Measurements from ENCODE around the gene SNRNP200. TPM values are rescaled to one million over a fixed set of nuclear protein-coding genes. Genes with fewer than 3 reads are reported as not detected.
A peak's percentile ranks its signal among the peaks of the same experiment; 100 is the strongest.

Gene SNRNP200
- total and polyA plus RNA-seq, 4 donors, result 65.9 to 106 (median 88.0) TPM

- no peak overlapping the region for H3K4me3 ChIP-seq
- TF ChIP-seq CTCF (IDR thresholded peaks at IDR 0.05; ENCODE audit: control extremely low read depth, extremely low read depth), result no peak
- H3K27me3 ChIP-seq (ENCODE audit: control insufficient read depth in 3 of 3, insufficient read depth in 3 of 3, low read length in 2 of 3), result no peaks in the 10 kb centered on the region
- no peaks in the 10 kb centered on the region for H3K9me3 ChIP-seq (ENCODE audit: control insufficient read depth in 4 of 4, insufficient read depth in 3 of 4, low read length in 3 of 4)
- H3K36me3 ChIP-seq (ENCODE audit: control insufficient read depth in 4 of 4, insufficient read depth in 4 of 4, low read length in 4 of 4), result no peaks in the 10 kb centered on the region
- H3K4me1 ChIP-seq (ENCODE audit: control insufficient read depth in 5 of 5, insufficient read depth in 5 of 5, low read length in 5 of 5), result peaks cover 0 to 4% (median 0%) of the 10 kb centered on the region in 5 donors
- ATAC-seq (ENCODE audit: insufficient read depth, low FRiP score), result no peak
- no peak overlapping the region for H3K27ac ChIP-seq (ENCODE audit: low read depth in 1 of 2, low read length in 1 of 2)
- no peak overlapping the region for H3K9ac ChIP-seq (ENCODE audit: insufficient read depth in 1 of 2, low read length in 2 of 2)
- no peak for DNase-seq
- WGBS, 2 donors, result 72 to 85% methylated on average over 6 of the region's 6 CpGs
Measured at GRCh38 chr2:96233436-96233835, 71.9 kb downstream of the SNRNP200 start.

- 98 to 99% methylated on average over 4 of the region's 4 CpGs for WGBS, 2 donors
- ATAC-seq (ENCODE audit: insufficient read depth, low FRiP score) (no peak), DNase-seq (no peak)
- Histone ChIP-seq H3K4me3 (no peak overlapping the region), H3K27ac (ENCODE audit: low read depth in 1 of 2, low read length in 1 of 2) (no peak overlapping the region), H3K9ac (ENCODE audit: insufficient read depth in 1 of 2, low read length in 2 of 2) (no peak overlapping the region), H3K27me3 (ENCODE audit: control insufficient read depth in 3 of 3, insufficient read depth in 3 of 3, low read length in 2 of 3) (no peaks in the 10 kb centered on the region), H3K4me1 (ENCODE audit: control insufficient read depth in 5 of 5, insufficient read depth in 5 of 5, low read length in 5 of 5) (peaks cover 0 to 4% (median 0%) of the 10 kb centered on the region in 5 donors), H3K36me3 (ENCODE audit: control insufficient read depth in 4 of 4, insufficient read depth in 4 of 4, low read length in 4 of 4) (no peaks in the 10 kb centered on the region), H3K9me3 (ENCODE audit: control insufficient read depth in 4 of 4, insufficient read depth in 3 of 4, low read length in 3 of 4) (no peaks in the 10 kb centered on the region)
- TF ChIP-seq CTCF (IDR thresholded peaks at IDR 0.05; ENCODE audit: control extremely low read depth, extremely low read depth), result no peak
Measured at GRCh38 chr2:96231316-96231715, 74.0 kb downstream of the SNRNP200 start.

- Histone ChIP-seq H3K27ac (ENCODE audit: low read depth in 1 of 2, low read length in 1 of 2) (peak overlapping the region in 1 of 2 donors; percentile 1), H3K4me3 (no peak overlapping the region), H3K36me3 (ENCODE audit: control insufficient read depth in 4 of 4, insufficient read depth in 4 of 4, low read length in 4 of 4) (no peaks in the 10 kb centered on the region), H3K9me3 (ENCODE audit: control insufficient read depth in 4 of 4, insufficient read depth in 3 of 4, low read length in 3 of 4) (no peaks in the 10 kb centered on the region), H3K9ac (ENCODE audit: insufficient read depth in 1 of 2, low read length in 2 of 2) (no peak overlapping the region), H3K27me3 (ENCODE audit: control insufficient read depth in 3 of 3, insufficient read depth in 3 of 3, low read length in 2 of 3) (no peaks in the 10 kb centered on the region), H3K4me1 (ENCODE audit: control insufficient read depth in 5 of 5, insufficient read depth in 5 of 5, low read length in 5 of 5) (peaks cover 0 to 1% (median 0%) of the 10 kb centered on the region in 5 donors)
- no peak for ATAC-seq (ENCODE audit: insufficient read depth, low FRiP score)
- peak in 1 of 3 donors; percentile 21 for DNase-seq
- no peak for TF ChIP-seq CTCF (IDR thresholded peaks at IDR 0.05; ENCODE audit: control extremely low read depth, extremely low read depth)
- 20 to 47% methylated on average over 3 of the region's 3 CpGs for WGBS, 2 donors
Measured at GRCh38 chr2:96225016-96225533, 80.3 kb downstream of the SNRNP200 start.

Other genes with a start within 250 kb of the SNRNP200 start
- under 1 TPM; 0.21 to 0.88 TPM for gene ADRA2B, start 189.0 kb downstream of the SNRNP200 start, total RNA-seq
- under 1 TPM; 0.25 to 0.31 TPM for gene ADRA2B, start 189.0 kb downstream of the SNRNP200 start, polyA plus RNA-seq
- not detected for gene ASTL, start 167.0 kb downstream of the SNRNP200 start, total RNA-seq
- under 1 TPM; 0.14 to 0.34 TPM for gene ASTL, start 167.0 kb downstream of the SNRNP200 start, polyA plus RNA-seq
- gene DUSP2, start 160.1 kb downstream of the SNRNP200 start, total RNA-seq, result 1 to 10 TPM; 4.4 to 7.3 TPM
- 10 to 100 TPM in 1 of 2 donors, 1 to 10 TPM in 1; 3.5 to 33.6 TPM for gene DUSP2, start 160.1 kb downstream of the SNRNP200 start, polyA plus RNA-seq
- gene STARD7, start 96.7 kb downstream of the SNRNP200 start, total RNA-seq, result 100 to 1,000 TPM; 121 to 141 TPM
- gene STARD7, start 96.7 kb downstream of the SNRNP200 start, polyA plus RNA-seq, result 10 to 100 TPM; 52.2 to 65.2 TPM
- 10 to 100 TPM; 30.6 to 67.2 TPM for gene TMEM127, start 39.5 kb downstream of the SNRNP200 start, total RNA-seq
- 10 to 100 TPM; 15.3 to 45.5 TPM for gene TMEM127, start 39.5 kb downstream of the SNRNP200 start, polyA plus RNA-seq
- gene CIAO1, start 39.3 kb downstream of the SNRNP200 start, total RNA-seq, result 10 to 100 TPM; 74.2 to 74.3 TPM
- gene CIAO1, start 39.3 kb downstream of the SNRNP200 start, polyA plus RNA-seq, result 10 to 100 TPM; 27.9 to 67.7 TPM
- gene ITPRIPL1, start 19.8 kb upstream of the SNRNP200 start, total RNA-seq, result 1 to 10 TPM; 1.9 to 2.2 TPM
- gene ITPRIPL1, start 19.8 kb upstream of the SNRNP200 start, polyA plus RNA-seq, result 1 to 10 TPM in 1 of 2 donors, under 1 TPM in 1; 0.33 to 1.1 TPM
- 1 to 10 TPM; 1.1 to 4.0 TPM for gene NCAPH, start 30.2 kb upstream of the SNRNP200 start, total RNA-seq
- 1 to 10 TPM; 2.0 to 2.1 TPM for gene NCAPH, start 30.2 kb upstream of the SNRNP200 start, polyA plus RNA-seq
- gene NEURL3, start 199.8 kb upstream of the SNRNP200 start, total RNA-seq, result 1 to 10 TPM in 1 of 2 donors, under 1 TPM in 1; 0.31 to 1.1 TPM
- 1 to 10 TPM in 1 of 2 donors, under 1 TPM in 1; 0.24 to 2.1 TPM for gene NEURL3, start 199.8 kb upstream of the SNRNP200 start, polyA plus RNA-seq
- gene ARID5A, start 231.2 kb upstream of the SNRNP200 start, total RNA-seq, result 10 to 100 TPM; 12.5 to 33.5 TPM
- 10 to 100 TPM; 23.2 to 61.9 TPM for gene ARID5A, start 231.2 kb upstream of the SNRNP200 start, polyA plus RNA-seq